ENCODE results near the gene CLSTN1. TPM values are rescaled to one million over a fixed set of nuclear protein-coding genes. Genes with fewer than 3 reads are reported as not detected.
A peak's percentile ranks its signal among the peaks of the same experiment; 100 is the strongest.

The CLSTN1 gene
- total and polyA plus RNA-seq, 2 of the 8 experiments (the other 6 are each of a cell fraction or from before 2014, with no cell fraction given): 34.2 to 97.4 TPM

DNA sequence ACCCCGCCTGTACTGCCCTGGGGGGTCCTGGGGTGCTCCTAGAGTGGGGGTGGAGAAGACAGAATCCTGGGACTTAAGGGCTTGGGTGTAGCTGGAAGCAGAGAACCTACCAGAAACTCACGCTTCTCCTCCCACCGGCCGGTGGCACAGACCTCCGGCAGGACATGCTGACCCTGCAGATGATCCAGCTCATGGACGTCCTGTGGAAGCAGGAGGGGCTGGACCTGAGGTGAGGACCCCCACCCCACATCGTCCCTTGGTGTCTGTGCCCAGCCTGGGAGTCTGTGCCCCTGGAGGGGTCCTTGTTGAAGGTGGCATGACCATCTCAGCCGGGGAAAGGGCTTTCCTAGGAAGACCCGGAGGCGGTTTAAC is 101.4 kb downstream of the CLSTN1 start:
- no peak overlapping the region for H4K91ac ChIP-seq (replicated peaks; ENCODE audit: insufficient read length, low read length)
- no peaks in the 10 kb centered on the region for H3K79me1 ChIP-seq (ENCODE audit: low read depth, low read length)
- peak overlapping the region; percentile 39; the same call in 1 of the 2 replicates for H2BK12ac ChIP-seq (ENCODE audit: low read depth, low read length)
- no peak overlapping the region for H3K27ac ChIP-seq (ENCODE audit: low read depth, low read length)
- no peak overlapping the region for H3K23ac ChIP-seq (ENCODE audit: insufficient read length)
- peaks cover 7 to 8% of the 10 kb centered on the region in 2 experiments; a peak in 3 of 4 replicates for H3K9me3 ChIP-seq (ENCODE audit: insufficient read depth in 2 of 2, low read depth in 1 of 2, low read length in 1 of 2)
- no peak overlapping the region for H3K9ac ChIP-seq (replicated peaks in 1 of 4; ENCODE audit: extremely low read depth in 1 of 4, low read depth in 3 of 4, low read length in 3 of 4)
- no peak overlapping the region for H2BK5ac ChIP-seq (ENCODE audit: low read depth, low read length)
- no peak overlapping the region for H2BK15ac ChIP-seq (ENCODE audit: low read length)
- FAIRE-seq (no peak), DNase-seq (ENCODE audit: low read depth in 1 of 2, low spot score in 2 of 2) (no peak)
- no peak overlapping the region for H2BK20ac ChIP-seq (ENCODE audit: low read length)
- H3K4ac ChIP-seq (replicated peaks; ENCODE audit: insufficient read length, low read depth, low read length): no peak overlapping the region
- H4K5ac ChIP-seq (ENCODE audit: insufficient read length, low read depth, low read length): no peak overlapping the region
- CTCF ChIA-PET (ENCODE audit: partially characterized antibody): interaction anchor here (0.7 to 9.2 kb wide), 28 partner anchors 8 to 153 kb away, joined by 3 to 91 read pairs (median 8); partner anchors contain the start of gene PIK3CD
- no peak overlapping the region; the same call in 1 of the 2 replicates for H4K8ac ChIP-seq (ENCODE audit: extremely low read depth, insufficient read depth, low read length)
- H3K14ac ChIP-seq (ENCODE audit: insufficient read length): no peak overlapping the region
- H3K4me3 ChIP-seq (ENCODE audit: extremely low read depth in 1 of 4, insufficient read depth in 2 of 4, low read depth in 3 of 4, low read length in 4 of 4): no peak overlapping the region
- H4K20me1 ChIP-seq (replicated peaks in 1 of 2; ENCODE audit: control insufficient read depth in 1 of 2, insufficient read depth in 2 of 2, low read length in 2 of 2): no peaks in the 10 kb centered on the region
- TF ChIP-seq YY1 (IDR thresholded peaks at IDR 0.05; ENCODE audit: low read depth, low read length): no peak
- no peak for TF ChIP-seq RAD21 (IDR thresholded peaks at IDR 0.05 in 1 of 2, conservative IDR thresholded peaks at IDR 0.05 in 1 of 2; ENCODE audit: low read depth in 2 of 2, low read length in 2 of 2)
- TF ChIP-seq JUND (IDR thresholded peaks at IDR 0.05; ENCODE audit: low read length): no peak
- no peak for TF ChIP-seq SRF (IDR thresholded peaks at IDR 0.05; ENCODE audit: low read depth, low read length)
- peaks cover 2 to 21% (median 18%) of the 10 kb centered on the region in 4 experiments; a peak in 5 of 8 replicates for H3K36me3 ChIP-seq (ENCODE audit: control insufficient read depth in 2 of 4, insufficient read depth in 4 of 4, low read length in 3 of 4)
- peak overlapping the region; percentile 30; the same call in 1 of the 2 replicates for H2AK5ac ChIP-seq (ENCODE audit: low read depth, low read length)
- no peak overlapping the region for H3K56ac ChIP-seq (replicated peaks; ENCODE audit: insufficient read length, low read depth, low read length)
- POLR2A ChIA-PET (ENCODE audit: partially characterized antibody): interaction anchor here (1.3 kb wide), 1 partner anchor 31 kb away, joined by 3 read pairs; no protein-coding TSS in a partner anchor
- no peak overlapping the region for H2BK120ac ChIP-seq (replicated peaks; ENCODE audit: low read depth, low read length)
- H3K4me2 ChIP-seq (ENCODE audit: insufficient read depth in 1 of 2, low read depth in 2 of 2, low read length in 2 of 2): no peak overlapping the region
- no peaks in the 10 kb centered on the region for H3K23me2 ChIP-seq (ENCODE audit: low read depth, low read length)
- H3K79me2 ChIP-seq (ENCODE audit: control insufficient read depth in 1 of 2, insufficient read depth in 2 of 2, low read length in 2 of 2): no peaks in the 10 kb centered on the region
- WGBS, 2 experiments (ENCODE audit: extremely low coverage in 1 of 2, insufficient coverage in 1 of 2, insufficient read length in 1 of 2, insufficient replicate concordance in 2 of 2, low coverage in 1 of 2, low lambda C conversion rate in 2 of 2, missing lambda C conversion rate in 1 of 2): 84% methylated on average over 10 of the region's 10 CpGs; no CpG with 5 or more reads in 1 of the 2 experiments
- H3K27me3 ChIP-seq (replicated peaks in 1 of 4; ENCODE audit: control insufficient read depth in 3 of 4, extremely low read depth in 1 of 4, insufficient read depth in 3 of 4, low read length in 3 of 4): no peaks in the 10 kb centered on the region
- H3K4me1 ChIP-seq (replicated peaks in 1 of 4; ENCODE audit: control insufficient read depth in 3 of 4, insufficient read depth in 4 of 4, low read length in 3 of 4): peaks cover 0 to 19% (median 12%) of the 10 kb centered on the region in 4 experiments; a peak in 6 of 7 replicates
- no peak overlapping the region; the same call in 1 of the 2 replicates for H3K18ac ChIP-seq (ENCODE audit: extremely low read depth, low read length)
- no peak overlapping the region for H2AFZ ChIP-seq (ENCODE audit: low read length)

All from H1 (cell line).